ENCODE results near the gene SHC1.
A peak's percentile ranks its signal among the peaks of the same experiment; 100 is the strongest.

Gene SHC1

DNA sequence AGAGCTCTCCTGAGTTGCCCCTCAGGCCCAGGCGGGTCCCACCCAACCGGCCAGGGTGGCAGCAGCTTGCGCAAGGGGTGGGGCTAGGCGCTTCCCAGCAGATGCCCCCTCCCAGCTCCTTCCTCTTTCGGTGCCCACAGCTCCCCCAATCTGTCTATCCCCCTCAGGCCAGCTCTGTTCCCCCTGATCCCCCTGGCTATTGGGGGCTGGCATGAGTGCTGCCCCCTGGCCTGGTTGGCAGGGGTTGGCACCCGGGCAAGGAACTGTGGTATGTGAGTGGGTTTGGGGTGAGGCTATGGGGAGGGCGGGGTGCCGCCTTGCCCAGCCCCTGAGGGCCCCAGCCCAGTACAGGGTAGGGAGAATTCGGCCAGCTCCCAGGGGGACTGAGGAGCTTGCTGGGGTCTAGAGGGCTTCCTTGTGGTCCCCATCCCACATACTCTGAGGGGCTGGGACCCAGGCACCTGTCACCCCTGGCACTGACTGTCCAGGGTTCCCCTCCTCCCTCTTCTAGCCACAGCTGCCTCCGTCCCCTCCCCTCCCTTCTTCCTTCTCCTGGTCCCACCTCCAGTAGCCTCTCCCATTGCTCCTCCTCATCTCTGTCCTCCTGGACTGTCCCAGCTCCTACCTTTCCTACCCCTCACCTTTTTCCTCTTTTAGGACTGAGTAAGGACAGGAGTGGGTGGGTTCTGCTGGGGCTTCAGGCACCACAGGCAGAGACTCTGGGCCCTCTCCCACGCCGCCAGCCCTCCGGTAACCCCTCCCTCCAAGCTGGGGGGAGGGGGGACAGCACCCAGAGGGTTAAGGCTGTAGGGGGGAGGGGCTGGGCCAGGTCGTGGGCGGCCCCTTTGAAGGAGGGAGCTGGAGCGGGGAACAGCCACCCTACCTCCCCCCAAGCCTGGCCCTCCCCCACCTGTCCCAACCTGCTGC is 37.7 kb upstream of the SHC1 start:
- DNase-seq = no peak

DNA sequence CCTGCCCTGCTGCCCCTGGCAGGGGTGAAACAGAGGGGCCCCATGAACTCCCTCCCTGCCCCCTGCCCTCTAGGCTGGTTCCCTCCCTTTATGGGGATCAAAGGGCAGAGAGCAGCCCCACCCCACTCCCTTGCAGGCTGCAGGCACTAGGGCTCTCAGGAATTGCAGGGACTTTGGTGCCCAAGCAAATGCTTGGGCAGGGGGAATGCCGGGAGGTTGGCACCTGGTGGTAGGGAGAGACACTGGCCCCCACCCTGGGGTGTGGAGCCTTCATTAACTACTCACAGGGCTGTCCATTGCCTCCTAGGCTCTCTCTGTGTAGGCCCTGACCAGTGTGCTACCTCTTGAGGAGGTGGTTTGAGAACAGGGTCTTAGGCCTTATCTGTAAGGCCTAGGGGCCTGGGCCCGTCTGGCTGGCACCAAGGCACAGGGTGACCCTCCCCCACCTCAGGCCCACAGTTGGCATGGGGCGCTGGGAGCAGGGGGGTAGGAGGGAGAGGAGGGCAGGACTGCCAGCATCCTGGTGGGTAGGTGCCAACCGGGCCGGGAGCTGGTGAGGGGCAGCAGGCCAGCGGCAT is 36.8 kb upstream of the SHC1 start:
- no peak for DNase-seq

DNA sequence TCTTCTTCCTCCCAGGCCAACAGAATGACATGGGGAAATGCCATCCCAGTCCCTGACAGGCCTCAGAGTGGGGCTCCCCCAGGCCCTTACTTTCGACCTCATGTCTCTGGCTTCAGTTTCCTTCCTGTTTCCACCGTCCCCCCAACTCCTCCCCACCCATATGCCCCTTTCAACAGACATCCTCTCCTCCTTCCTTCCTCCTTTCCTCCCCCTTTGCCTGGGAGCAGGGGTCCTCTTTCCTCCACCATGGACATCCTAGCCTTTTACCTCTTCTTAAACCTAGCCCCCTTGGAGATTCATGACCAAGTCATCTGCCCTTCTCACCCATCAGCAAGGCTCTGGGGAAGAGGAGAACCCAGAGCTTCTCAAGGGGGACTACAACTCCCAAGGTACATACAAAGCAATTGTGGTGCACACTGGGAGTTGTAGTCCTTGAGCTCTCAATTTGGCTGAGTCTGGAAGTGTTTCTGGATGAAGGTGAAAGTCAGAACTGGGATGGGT is 36.1 kb upstream of the SHC1 start:
- no peak for DNase-seq

DNA sequence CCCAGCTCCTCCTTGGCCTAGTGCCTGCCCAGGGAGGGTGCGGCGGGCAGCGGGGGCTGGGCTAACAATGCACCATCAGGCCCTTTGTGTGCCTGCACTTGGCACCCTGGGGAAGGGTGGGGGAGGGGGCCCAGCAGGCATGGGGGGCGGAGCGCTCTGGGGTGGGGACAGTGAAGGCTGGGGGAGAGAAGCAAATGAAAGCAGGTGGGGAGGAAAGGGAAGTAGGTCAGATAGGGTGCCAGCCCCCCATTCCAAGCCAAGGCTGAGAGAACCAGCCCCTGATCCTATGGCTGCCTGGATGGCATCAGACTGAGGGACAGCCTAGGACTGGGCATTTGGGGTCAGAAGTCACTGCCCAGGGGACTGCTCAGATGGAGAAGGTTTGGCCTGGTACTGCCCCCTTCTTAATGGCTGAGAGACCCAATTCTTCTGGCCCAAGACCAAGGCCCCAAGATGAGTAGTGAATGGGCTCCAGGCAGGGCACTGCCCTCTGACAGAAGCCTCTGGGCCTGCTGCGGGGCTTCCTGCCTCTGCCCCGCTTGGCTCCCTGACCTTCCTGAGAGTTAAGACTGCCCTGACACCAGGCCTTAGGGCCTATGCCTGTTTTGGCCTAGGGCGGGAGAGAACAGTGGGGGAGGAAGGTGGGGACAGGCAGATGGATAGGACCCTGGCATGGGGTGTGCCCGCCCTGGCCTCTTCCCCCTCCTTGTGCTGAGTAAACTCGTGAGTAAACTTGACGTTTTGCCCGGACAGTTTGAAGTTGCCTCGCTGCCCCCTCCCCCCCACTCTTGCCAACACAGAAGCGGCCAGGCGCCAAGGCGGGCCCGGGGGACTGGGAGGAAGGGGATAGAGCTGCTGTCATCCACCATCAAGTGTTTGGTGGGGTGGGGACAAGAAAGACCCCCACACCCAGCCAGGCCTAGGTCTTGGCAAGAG is 34.8 kb upstream of the SHC1 start:
- no peak for DNase-seq

DNA sequence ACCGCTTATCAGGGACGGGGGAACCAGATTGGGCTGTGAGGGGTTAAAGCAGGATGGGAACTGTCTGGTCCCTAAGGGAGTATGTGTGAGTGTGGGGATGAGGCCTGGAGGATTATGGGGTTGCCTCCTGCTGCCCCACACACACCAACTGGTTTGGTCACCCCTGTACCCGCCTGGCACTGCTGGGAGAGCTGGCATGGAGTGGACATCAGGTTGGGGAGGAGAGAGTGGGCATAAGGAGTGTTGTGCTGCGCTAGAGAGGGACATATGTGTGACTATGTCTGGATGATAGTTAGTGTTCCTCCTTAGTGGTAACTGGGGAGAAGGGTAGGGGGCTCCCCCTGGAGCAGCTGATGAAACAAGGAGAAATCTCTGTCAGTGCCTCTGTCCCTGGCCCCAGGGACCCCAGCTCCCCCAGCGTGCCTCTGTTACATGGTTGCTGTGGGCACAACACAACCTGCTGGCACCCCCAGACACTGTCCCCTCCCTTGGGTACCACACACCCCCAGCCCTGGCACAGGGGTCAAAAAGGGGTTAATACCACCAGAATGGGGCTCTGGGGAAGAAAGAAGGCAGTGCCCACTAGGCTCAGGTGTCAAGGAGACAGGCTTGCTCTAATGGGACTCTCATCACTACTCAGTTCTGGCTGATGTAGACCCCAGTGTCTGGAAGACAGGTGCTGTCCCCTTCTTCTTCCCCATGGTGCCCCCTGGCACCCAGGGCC is 34.0 kb upstream of the SHC1 start:
- no peak for DNase-seq

DNA sequence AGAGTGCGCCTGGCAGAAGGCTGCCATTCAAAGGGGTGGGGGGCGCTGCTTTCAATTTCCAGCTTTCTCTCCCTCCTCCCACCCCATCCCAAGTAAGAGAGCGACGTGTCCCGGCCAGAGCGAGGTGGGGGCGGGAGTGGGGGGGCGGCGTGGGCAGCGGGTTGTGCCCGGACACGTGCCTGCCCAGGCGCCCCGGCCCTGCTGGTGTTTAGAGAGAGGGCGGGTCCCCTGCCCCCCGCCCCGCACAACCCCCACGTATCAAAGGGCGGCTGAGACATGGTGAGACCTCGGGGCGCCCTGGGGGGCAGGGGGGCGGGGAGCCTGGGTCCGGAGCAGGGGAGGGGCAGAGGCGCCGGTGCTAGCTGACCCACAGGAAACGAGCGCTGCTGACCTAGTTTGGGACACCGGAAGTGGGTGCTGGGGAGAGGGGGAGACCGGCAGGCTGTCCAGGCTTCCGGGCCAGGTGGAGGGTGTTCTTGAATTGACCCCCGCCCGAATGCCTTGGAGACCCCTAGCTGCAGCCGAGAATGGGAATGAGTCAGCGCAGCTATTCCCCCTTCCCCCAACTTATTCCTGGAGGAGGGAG is 33.3 kb upstream of the SHC1 start:
- DNase-seq = no peak

DNA sequence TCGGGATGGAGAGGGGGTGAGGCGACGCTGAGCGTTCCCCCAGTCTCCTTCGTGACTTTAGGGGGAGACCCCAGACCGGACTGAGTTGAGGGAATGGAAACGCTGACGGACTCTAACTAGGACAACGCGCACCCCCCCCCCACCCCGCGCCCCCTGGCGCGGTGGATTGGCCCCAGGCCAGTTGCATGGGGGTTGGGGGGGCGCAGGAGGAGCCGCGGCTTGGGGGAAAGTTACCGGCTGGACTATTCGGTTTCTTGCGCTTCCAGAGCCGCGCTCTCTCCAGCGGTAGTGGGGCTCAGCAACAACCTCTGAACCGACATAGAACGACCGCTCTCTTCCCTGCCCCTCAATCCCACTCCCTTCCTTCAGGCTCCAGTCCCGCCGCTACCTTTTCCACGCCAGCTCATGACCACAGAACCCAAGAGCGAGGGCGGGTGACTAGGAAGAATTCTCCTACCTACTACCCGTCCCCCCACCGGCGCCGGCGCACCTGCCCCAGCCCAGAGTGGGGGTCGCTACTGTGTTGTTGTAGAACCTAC is 32.7 kb upstream of the SHC1 start:
- DNase-seq = no peak

DNA sequence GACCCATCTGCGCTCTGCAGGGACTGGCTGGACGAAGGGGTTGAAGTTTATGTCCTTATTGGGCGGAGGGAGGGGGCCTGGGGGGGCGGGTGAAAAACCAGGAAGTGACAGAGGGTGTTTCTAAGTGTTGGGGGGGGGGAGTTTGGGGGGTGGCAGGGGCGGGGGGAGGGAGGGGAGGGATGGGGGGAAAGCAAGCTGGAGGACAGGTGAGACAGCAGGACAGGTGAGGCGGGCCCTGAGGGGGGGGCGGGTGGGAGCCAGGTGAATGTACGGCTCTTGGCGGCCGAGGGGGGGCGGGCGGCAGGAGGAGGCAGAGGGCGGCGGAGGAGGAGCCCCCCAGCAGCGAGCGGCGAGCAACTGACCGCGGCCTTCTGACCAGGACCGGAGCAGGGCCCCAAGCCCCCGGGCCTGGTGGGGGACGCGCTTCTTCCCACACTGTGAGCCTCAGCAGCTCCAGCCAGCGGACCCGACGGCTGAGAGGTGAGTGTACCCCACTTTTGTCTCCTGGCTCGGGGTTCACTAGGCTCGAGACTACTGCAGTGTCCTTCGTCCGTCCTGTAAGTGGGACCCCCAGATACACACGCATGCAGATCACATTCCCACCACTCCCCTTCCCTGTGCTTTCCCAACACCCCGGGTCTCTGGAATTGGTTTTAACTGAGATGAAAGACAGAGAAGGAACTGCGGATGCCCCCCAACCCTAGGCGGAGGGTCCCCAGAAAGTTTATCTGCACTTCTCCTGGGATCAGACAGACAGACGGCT is 32.1 kb upstream of the SHC1 start, which contains the start of gene ZBTB7B:
TSS of gene ZBTB7B (plus strand) at position 339 of the 763 bp plus-strand sequence. CDS start 11,859 bp downstream, outside the sequence.
- DNase-seq = no peak

DNA sequence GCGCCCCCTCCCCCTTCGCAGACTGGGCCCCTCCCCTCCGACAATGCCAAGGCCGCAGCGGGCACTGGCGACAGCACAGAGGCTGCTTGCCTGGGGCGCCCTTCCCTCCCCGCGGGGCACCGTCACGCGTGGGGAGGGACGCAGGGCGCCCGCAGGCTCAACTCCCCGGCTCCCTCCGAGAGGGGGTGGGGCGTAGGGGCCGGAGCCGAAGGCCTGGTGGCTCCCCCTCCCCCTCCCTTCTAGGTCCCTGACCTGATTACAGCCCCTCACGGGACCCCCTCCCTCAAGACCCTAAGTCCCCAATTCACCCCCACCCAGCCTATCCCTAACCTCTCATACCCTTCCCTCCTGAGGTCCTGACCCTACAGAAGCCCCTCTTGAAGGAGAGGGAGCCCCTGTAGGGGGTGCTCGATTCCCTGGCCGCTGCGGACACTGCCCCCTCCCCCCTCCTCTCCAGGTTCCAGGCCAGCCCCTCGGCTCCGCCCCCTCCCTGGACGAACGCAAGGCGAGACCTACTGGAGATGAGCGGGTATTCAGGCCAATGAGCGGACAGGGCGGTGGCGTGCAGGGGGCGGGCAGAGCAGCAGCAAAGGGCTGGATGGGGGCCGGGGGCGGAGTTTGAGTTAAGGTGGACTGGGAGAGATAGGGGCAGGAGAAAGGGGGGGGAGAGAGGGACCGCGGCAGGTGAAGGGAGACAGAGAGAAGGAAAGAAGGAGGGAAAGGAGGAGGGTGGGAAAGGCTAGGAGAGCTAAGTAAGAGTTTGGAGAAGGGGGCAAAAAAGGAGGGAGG is 31.3 kb upstream of the SHC1 start:
- DNase-seq = peak; percentile 95

DNA sequence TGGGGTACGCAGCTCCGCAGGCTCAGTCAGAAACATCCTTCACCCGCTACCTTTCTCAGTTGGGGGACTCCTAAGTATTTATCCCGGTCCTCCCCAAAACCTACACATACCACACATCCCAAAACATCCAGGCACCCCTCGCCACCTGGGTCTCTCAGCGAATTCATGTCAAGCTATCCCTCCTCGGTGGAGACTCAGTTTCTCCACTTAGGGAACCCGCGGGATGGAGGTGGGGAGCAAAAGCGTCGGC is 30.8 kb upstream of the SHC1 start:
- no peak for DNase-seq

DNA sequence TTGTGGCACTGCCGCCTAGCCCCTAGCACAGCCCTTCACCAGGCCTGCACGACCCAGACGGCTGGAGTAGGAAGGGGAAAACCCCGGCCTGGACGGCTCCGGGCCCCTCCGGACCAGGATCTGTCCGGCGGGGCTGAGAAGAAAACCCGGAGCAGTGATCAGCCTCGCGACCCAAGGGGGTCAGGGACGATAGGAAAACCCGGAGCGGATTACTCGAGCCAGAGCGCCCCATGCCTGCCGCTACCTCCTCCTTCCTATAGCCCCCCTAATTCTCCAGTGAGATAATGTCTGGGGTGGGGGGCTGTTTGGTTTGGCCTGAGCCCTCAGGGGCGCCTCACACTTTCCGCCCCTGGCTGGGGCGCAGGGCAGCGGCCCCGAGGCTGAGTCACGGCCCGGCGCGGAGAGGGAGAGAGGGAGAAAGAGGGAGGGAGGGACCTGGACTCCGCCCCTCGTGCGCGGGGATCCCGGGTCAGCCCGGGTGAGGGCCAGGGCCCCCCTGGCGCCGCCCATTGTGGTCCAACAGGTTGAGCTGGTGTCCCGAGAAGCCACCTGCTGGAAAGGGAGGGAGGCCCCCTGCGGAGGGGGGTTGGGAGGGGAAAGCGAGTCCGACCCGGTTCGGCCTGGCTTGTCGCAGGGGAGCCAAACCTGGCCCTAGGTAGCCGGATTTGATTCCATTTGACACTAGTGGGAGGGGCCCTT is 30.3 kb upstream of the SHC1 start:
- DNase-seq = peak; percentile 88

DNA sequence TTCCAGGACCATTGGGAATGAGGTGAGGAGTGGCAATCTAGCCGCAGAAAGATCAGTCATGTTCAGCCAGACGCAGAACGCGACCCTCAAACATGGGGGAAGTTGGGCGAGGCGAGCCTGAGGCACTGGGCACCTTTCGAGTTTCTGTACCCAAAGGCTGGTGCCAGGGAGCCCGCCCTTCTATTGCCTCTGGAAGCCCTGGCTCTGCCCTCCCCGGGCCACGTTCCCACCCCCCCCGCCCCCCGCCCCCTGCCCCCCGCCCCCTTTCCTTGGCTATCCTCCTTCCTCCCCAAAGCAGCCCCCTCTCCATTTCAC is 29.8 kb upstream of the SHC1 start:
- DNase-seq = no peak

DNA sequence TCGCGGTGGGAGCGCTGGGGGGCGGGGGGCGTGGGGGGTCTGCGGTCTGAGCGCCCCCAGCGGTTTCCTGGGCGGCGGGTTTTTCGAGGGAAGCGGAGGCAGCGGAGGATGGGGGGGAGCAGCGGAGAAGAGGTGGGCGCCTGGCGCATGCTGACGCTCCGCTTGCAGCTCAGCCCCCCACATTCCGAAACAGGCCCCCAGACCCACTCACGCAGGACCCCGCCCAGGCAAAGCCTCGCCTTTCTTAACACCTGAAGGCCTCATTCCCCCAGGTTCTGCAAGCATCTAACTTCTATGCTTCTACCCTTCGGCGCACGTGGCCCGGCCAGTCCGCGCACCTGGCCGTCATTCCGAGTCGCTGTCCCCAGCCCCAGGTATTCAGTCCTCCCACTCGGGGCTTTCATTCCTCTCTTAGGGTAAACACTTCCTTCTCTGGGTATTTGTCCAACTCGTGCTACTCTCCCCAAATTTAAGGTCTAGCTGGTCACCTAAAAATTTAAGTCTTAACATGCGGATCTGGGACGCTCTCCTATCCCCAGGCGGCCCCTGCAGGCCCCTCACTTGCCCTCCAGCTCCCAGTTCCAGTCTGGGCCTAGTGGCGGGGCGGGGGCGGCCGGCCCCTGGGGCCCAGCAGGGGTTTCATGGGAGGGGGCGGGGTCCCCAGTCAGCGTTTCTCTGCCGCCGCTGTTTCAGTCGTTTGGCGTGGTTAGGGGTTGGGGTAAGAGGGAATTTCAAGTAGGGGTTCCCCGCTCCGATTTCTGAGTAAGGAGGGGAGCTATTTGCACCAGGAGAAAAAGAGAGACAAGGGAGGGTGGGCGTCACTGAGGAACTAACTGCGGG is 29.2 kb upstream of the SHC1 start:
- DNase-seq = no peak

DNA sequence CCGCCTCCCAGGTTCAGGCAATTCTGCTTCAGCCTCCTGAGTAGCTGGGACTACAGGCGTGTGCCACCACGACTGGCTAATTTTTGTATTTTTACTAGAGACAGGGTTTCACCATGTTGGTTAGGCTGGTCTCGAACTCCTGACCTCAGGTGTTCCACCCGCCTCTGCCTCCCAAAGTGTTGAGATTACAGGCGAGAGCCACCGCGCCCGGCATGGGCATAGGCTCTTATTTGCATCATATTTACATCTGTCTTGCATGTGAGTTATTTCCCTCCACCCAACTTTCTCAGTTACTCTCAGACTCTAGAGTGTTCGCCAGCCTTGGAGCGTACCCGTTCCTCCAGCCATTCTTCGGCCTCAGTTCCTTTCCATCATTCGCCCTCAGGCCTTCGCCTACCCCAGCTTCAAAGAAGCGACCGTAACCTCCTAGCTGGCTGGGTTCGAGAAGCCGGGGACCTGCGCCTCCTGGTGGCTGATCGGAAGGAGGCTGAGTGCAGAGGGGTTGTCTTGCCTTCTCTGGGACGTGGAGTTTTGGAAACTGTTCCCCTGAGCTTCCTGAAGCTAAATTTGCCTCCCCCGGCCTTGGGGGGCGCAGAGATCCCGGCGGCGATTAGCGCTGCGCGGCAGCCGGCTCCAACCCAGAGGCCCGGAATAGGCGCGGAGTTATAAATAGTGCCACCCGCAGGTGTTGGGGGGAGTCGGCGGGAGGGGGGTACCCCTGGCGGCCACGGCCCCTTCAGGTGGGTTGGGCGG is 28.4 kb upstream of the SHC1 start:
- DNase-seq = peak; percentile 90

DNA sequence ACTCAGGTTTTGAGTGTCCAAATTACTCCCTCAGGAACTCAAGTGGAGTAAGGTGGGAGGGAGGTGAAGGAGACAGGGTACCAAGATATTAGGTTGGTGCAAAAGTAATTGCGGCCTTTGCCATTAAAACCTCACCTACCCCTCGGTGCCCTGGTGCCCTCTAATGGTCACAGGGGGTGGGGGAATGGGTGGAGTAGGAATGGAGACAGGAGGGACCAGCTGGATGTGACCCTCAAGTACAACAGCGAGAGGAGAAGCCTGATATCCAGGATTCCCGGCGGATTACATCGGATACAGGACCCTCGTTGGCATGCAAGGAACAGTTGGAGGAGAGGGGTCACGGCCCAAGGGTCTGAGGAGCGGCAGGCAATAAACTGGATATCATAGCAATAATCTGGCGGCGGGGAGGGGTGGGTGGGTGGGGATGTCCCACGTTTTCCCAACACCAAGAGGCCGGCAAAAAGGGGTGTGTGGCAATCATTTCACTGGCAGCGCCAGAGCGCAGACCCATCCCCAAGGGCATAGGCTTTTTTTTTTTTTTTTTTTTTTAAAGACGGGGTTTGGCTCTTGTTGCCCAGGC is 27.7 kb upstream of the SHC1 start:
- DNase-seq = no peak

DNA sequence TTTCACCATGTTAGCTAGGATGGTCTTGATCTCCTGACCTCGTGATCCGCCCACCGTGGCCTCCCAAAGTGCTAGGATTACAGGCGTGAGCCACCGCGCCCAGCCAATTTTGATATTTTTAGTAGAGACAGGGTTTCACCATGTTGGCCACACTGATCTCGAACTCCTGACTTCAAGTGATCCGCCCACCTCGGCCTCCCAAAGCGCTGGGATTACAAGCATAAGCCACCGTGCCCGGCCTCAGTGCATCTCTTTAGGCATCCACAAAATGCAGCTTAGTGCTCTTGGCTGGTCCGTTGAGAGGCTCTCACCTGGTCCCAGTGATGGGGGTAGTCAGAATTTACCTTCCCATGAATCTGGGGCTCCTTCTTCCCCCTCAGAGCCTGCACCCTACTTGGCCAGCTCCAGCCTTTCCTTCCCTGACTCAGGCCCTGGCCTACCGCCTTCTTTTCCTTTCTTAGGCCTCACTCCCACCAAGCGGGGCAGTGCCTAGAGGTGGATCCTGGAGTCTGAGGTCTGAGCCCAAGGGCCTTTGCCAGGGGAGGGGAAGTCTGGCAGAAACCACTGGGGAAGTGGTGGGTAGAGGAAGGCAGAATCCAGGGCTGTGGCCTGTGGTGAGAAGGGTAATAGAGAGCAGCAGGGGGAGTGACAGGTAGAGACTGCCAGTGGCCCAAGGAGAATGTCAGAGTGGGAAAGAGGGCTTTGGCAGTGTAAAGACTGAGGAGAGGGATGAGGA is 26.6 kb upstream of the SHC1 start:
- no peak for DNase-seq

Measured in 8988T (cell line).